GM21723 (cell line): ENCODE data around the gene SPSB3.

Experiments
- ATAC-seq: cut with Tn5 transposase; IDR thresholded peaks from one replicate; pipeline ENCODE4 v1.9.1; 2021; ENCODE audit warnings: mild to moderate bottlenecking, moderate library complexity; ENCODE audit not compliant: unreplicated experiment

SPSB3 gene

DNA sequence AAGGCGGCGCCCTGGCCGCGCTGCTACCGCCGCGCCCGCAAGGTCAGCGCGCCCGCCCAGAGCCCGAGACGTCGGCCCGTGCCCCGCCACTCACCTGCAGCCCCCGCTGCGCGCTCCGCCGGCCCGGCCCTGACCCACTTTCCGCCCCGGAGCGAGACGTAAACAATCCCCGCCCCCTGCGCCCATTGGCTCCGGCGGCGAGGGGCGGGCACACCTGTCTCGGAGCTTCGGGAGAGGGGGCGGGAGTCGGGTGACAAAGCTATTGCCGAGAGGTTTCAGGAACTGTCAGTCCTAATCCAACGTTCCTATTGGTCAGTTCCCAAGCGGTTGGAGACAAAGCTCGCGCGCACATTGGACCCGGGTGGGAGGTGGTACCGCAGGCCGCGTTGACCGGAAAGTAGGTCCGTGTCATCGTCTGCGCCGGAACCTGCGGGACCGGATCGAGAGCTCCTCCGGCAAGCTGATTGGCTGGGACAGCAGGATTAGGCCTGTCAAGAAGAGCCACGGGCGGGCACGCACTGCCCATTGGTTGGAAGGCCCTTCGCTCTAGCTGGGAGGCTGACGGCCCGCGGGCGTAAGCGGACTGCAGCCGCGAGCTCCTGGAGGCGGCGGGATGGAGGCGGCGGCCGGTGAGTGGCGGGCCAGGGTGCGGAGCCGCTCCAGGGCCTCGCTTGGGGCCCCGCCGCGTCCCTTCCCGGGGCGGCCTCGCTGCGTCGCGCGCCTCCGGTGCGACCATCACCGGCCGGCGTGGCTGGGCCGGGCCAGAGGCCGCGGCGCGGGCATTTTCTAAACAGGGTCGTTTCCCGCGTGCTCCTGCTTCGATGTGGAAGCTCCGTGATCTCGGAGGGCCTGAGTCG lies at the start of gene SPSB3, which contains the start of gene NUBP2:
Gene SPSB3 (minus strand): TSS at position 164 of the 857 bp plus-strand sequence. CDS start 1,088 bp downstream, outside the sequence.
Gene NUBP2 (plus strand): TSS at position 553 of the 857 bp plus-strand sequence. CDS start 61 bp downstream, at position 614.
- peak; percentile 83 for ATAC-seq

DNA sequence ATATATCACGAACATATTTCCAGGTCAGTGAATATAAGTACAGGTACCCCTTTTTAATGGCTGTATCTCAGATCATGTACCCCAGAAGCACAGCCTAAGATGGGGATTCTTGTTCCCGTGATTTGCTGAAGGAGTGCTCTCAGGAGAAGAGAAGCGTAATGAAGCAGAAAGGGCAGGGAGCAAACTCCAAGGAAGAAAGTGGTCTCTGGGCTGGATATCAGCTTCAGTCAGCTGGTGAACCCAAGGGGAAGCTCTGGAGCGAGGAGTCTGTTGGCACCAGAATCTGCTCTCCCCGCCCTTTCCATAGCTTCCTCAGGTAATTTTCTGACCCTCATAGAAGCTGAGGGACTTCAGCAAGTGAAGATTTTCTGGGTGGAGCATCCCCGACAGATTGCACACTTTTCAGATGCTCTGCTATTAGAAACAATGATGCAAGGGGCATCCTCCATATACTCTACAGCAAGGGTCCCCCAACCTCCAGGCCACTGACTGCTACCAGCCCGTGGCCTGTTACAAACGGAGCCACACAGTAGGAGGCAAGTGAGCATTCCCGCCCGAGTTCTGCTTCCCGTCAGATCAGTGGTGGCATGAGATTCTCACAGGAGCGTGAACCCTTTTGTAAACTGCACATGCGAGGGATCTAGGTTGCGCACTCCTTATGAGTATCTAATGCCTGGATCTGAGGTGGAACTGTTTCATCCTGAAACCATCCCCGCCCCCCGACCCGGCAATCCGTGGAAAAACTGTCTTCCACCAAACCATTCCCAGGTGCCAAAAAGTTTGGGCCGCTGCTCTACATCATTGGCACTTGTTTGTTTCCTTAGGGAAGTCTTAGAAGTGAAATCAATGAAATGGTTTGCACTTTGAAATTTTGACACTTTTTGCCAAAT lies 49.1 kb upstream of the SPSB3 start:
- ATAC-seq, result no peak

DNA sequence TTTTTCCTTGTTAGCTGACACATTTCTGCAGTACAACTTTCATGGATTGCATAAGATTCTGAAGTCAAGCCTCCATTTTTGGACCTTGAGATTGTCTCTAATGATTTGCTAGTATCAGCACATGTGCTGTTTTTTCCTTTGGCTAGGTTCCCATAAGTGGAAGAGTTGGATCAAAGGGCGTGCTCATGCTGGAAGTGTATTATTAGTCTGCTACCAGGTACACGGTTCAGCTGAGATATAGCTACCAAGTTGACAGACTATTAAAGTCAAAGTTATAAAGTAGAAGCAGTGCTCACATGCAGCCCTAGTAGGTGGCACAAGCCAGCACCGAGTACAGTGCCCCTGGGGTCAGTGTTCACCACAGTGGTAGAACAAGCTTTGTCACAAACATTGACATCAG lies 47.8 kb upstream of the SPSB3 start:
- ATAC-seq, result no peak

DNA sequence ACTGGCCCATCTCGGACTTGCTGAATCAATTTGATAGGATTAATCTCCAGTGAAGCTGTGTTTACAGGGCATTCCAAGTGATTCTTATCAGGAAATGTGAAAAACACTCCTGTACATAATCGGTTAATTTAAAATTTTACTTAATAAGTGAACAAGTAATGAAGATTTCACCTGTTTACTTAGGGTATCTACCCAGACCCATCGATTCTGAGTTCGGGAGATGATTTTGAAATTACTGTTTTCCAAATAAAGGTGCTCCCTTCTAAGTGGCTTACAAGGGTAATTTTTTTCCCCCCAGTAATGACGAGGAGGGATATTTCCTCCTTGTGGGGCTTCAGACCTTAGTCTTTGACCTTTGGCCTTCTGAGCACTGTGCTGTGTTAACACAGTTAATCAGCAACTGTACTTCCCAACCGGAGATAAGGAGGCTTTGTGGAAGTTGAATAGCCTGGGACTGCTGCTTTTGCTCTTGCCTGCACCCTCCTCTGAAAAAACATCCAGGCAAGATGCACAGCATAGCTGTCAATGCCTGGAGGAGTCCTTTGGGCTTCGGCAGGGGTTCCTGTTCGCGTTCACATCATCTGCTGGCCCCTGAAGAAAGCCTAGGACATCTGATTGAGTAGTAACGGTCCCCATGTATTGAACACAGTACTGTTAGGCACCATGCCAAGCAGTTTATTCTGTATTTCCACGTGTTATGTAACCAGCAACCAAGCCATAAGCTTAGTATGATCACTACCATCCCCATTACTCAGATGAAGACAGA lies 46.5 kb upstream of the SPSB3 start:
- no peak for ATAC-seq

DNA sequence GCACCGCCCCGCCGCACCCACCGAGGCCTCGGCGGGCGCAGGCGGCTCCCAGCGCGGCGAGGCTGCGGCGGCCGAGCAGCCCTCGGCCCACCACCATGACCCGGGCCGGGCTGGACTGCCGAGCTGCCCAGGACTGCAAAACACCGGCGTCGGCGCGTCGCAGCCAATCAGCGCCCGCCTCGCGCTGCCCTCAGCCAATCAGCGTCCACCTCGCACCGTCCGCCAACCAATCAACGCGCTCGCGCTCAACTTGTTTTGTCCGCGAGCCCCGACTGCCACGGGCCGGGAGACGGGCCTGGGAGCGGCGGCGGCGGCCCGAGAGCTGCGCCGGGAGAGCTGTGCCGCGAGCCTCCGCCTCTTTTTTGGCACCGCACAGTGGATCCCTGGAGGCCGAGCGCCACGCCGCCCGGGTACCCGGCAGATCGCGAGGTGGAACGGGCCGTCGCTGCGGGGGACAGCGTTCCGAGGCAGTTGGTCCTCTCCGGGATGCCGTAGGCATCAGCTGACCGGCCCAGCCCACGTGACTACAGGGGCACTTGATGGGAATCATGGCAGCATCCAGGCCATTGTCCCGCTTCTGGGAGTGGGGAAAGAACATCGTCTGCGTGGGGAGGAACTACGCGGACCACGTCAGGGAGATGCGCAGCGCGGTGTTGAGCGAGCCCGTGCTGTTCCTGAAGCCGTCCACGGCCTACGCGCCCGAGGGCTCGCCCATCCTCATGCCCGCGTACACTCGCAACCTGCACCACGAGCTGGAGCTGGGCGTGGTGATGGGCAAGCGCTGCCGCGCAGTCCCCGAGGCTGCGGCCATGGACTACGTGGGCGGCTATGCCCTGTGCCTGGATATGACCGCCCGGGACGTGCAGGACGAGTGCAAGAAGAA lies 44.6 kb upstream of the SPSB3 start, which contains the start of the genes FAHD1 and HAGH:
Gene FAHD1 (plus strand): TSS at position 516 of the 883 bp plus-strand sequence. CDS start 33 bp downstream, at position 549.
Gene HAGH (minus strand): TSS at position 135 of the 883 bp plus-strand sequence. CDS start 38 bp downstream, at position 97.
- peak; percentile 77 for ATAC-seq

DNA sequence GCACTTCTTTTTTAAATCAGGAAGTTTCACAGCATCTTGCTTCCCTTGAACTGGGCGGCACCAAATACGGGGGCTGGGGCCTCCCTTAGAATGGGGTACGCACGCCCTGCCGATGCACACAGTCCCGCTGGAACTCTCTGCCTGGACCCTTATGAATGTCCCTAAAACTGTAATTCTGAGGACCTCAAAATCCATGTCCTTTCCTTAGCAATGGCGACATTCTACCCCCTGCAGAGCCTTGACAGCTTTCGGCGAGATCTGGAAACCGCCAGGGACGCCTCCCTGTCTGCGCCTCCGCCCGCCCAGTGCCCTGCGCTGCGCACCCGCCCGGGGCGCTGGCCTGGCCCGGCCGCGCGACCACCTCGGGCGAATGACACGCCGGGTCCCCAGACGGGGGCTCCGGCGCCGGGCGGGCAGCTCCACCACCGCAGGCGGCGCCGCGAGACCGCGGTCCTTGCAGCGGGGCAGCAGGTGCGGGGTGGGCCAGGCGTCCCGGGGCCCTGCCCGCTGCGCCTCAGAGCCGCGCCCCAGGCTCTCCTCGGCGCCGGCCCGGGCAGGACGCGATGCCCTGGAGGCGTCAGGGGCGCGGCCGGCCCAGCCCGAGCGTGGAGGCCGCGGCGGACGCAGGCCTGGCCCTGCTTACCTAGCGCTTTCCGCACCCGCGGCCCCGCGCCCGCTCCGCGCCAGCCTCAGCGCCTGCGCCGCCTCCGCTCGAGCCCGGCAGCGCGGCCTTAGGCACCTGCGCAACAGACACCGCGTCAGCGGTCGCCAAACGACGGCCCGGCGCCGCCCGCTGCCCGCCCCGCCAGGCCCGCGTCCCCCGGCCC lies 43.7 kb upstream of the SPSB3 start:
- peak; percentile 54 for ATAC-seq

- no peak for ATAC-seq
Observed at GRCh38 chr16:1825381-1825863, 43.1 kb upstream of the SPSB3 start.

DNA sequence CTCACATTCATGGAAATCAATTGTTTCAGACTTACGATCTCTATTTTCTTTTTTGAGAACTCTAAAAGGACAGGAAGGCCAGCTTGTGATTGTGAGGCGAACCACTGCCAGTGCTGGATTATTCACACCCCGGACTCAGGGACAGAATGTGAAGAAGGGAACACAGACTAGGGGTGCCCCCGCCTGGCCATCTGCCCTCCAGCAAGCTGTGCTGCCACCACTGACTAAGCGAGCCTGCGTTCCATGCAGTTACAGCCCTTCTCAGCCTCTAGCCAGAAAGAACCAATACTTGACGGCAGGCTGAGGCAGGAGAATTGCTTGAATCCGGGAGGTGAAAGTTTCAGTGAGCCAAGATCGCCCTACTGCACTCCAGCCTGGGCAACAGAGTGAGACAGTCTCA lies 41.5 kb upstream of the SPSB3 start:
- ATAC-seq, result no peak

- ATAC-seq, result no peak
Observed at GRCh38 chr16:1822801-1823200, 40.4 kb upstream of the SPSB3 start.

GRCh38 chr16:1821861-1822611 lies 39.7 kb upstream of the SPSB3 start:
- no peak for ATAC-seq

GRCh38 chr16:1820946-1821290 lies 38.5 kb upstream of the SPSB3 start:
- ATAC-seq, result no peak

- no peak for ATAC-seq
Observed at GRCh38 chr16:1820096-1820945, 38.0 kb upstream of the SPSB3 start.

DNA sequence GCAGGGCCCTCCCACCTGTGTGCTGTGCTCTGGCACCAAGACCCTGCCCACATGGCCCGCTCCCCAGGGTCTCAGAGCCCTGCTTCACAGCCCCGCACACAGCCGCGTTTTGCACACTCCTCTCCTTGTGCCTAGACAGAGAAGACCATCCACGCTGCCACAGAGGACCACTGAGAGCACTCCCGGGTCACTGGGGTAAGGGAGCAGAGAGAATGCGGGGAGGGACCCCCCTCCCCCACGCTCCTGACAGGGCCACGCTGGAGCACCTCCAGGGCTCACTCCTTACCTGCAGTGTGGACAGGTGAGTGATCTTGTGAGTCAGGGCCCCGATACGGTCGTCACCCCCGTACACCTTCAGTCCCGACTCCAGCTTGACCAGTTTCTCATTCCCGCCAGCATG lies 37.2 kb upstream of the SPSB3 start:
- ATAC-seq, result no peak

- no peak for ATAC-seq
Observed at GRCh38 chr16:1818873-1819525, 36.6 kb upstream of the SPSB3 start.

GRCh38 chr16:1818204-1818872 lies 36.0 kb upstream of the SPSB3 start:
- ATAC-seq, result no peak

DNA sequence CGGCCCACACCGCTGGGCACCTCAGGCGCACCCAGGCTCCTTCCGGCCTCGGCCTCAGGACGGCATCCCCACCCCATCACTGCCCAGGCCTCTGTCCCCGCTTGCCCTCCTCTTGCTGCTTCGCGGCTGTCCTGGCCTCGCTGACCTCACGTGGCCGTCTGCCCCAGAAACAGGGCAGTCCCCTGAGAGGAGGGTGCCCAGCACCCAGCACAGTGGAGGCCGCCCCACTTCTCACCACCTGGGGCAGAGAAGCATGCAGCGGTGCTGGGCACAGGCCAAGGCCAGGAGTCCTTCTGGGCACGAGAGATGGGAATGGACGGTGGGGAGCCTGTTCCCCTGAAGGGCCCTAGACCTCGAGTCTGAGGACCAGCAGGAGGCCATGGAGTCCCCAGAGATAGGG lies 35.3 kb upstream of the SPSB3 start:
- ATAC-seq, result no peak
